ENCODE measurements around the gene ECHDC3. TPM values are rescaled to one million over a fixed set of nuclear protein-coding genes. Genes with fewer than 3 reads are reported as not detected.

Gene ECHDC3
- total and polyA plus RNA-seq, 2 donors (not counting 3 experiments of a cell fraction or from before 2014, with no cell fraction given) = 6.0 to 7.3 TPM

GRCh38 chr10:11702264-11702663 is 39.9 kb upstream of the ECHDC3 start:
- H4K20me1 ChIP-seq (replicated peaks; ENCODE audit: control insufficient read depth, extremely low read depth, insufficient read depth, low read length) = no peaks in the 10 kb centered on the region
- no peaks in the 10 kb centered on the region for H3K9me1 ChIP-seq (replicated peaks; ENCODE audit: control insufficient read depth, extremely low read depth, insufficient read depth, low read length)
- BruUV-seq (replicated peaks) = no TSS peak
- no peaks in the 10 kb centered on the region for H3K4me1 ChIP-seq (ENCODE audit: control insufficient read depth, extremely low read depth, insufficient read depth, low read length)
- H3K79me2 ChIP-seq (ENCODE audit: control insufficient read depth, insufficient read depth, low read length) = no peaks in the 10 kb centered on the region
- H3K4me2 ChIP-seq (ENCODE audit: insufficient read depth, low read length) = no peak overlapping the region
- no peaks in the 10 kb centered on the region for H3K36me3 ChIP-seq (ENCODE audit: control insufficient read depth in 2 of 2, extremely low read depth in 1 of 2, insufficient read depth in 2 of 2, low read length in 2 of 2)
- H3K27ac ChIP-seq (ENCODE audit: insufficient read depth, low read depth, low read length) = no peak overlapping the region
- H2AFZ ChIP-seq (ENCODE audit: low read depth, low read length) = no peak overlapping the region
- CTCF ChIA-PET = interaction anchor here (1.7 kb wide), 1 partner anchor 23 kb away, joined by 5 read pairs; no protein-coding TSS in a partner anchor
- DNase-seq (ENCODE audit: low read depth, low spot score) (no peak), FAIRE-seq (no peak)
- POLR2A ChIA-PET = no interaction called here
- H3K9me3 ChIP-seq (replicated peaks; ENCODE audit: control insufficient read depth, insufficient read depth, low read length) = no peaks in the 10 kb centered on the region
- H3K9ac ChIP-seq (replicated peaks; ENCODE audit: extremely low read depth, insufficient read depth, low read length) = no peak overlapping the region
- TF ChIP-seq, protein P1, sequence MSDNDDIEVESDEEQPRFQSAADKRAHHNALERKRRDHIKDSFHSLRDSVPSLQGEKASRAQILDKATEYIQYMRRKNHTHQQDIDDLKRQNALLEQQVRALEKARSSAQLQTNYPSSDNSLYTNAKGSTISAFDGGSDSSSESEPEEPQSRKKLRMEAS (IDR thresholded peaks at IDR 0.05; ENCODE audit: insufficient read depth, insufficient read length) = no peak
- TF ChIP-seq EZH2 (IDR thresholded peaks at IDR 0.05; ENCODE audit: borderline replicate concordance, low read depth, low read length, severe bottlenecking) = no peak
- TF ChIP-seq FOS (IDR thresholded peaks at IDR 0.05; ENCODE audit: borderline replicate concordance, insufficient read depth, low read length) = no peak
- no peak for TF ChIP-seq POLR2A (IDR thresholded peaks at IDR 0.05; ENCODE audit: low read depth, low read length)
- TF ChIP-seq POLR2AphosphoS5 (IDR thresholded peaks at IDR 0.05; ENCODE audit: insufficient read depth, low read depth, low read length) = no peak
- no peak for TF ChIP-seq JUN (IDR thresholded peaks at IDR 0.05; ENCODE audit: borderline replicate concordance, insufficient read depth, insufficient read length, low read depth)
- no peak for TF ChIP-seq GATA2 (IDR thresholded peaks at IDR 0.05; ENCODE audit: insufficient read depth, insufficient read length, low read depth, low read length)
- TF ChIP-seq CTCF (IDR thresholded peaks at IDR 0.05; ENCODE audit: extremely low read depth in 1 of 2, insufficient read depth in 1 of 2, low read depth in 1 of 2, low read length in 2 of 2) = no peak
- TF ChIP-seq MYC (IDR thresholded peaks at IDR 0.05; ENCODE audit: low read depth, low read length) = no peak
- intact Hi-C loops (cut with micrococcal nuclease) = no loop called here
- H3K4me3 ChIP-seq (replicated peaks in 1 of 3; ENCODE audit: insufficient read depth in 1 of 3, low read depth in 1 of 3, low read length in 3 of 3) = no peak overlapping the region
- dilution Hi-C loops (cut with MboI; ENCODE audit: extremely low pct_ligation_motif_present, low sequenced_read_pairs) = no loop called here
- H3K27me3 ChIP-seq (ENCODE audit: control insufficient read depth in 2 of 2, insufficient read depth in 2 of 2, low read length in 2 of 2) = peaks cover 0 to 4% of the 10 kb centered on the region in 2 experiments
